GM21447 (cell line): ENCODE measurements around the gene CASP12.

Source experiments
- ATAC-seq: cut with Tn5 transposase; IDR thresholded peaks from one replicate; pipeline ENCODE4 v1.9.1; 2021; ENCODE audit not compliant: unreplicated experiment

The CASP12 gene

DNA sequence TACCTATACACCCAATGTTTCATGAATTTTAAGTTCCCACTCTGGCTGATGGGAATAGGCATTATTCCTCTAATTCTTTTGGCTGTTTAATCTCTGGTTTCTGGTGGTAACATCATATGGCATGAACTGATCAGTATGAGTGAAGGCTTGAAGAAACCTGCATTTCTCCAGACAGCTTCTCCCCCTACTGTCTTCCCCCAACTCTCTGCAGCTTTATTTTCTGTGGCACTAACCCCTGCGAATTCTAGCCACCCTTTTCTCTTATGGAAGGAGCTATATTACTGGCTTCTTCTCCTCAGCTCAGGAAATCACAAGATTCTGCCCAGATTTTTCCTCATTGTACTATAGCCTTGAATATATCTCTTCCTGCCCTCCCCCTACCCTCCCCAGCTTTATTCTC, 57.1 kb downstream of the CASP12 start:
- ATAC-seq: no peak

DNA sequence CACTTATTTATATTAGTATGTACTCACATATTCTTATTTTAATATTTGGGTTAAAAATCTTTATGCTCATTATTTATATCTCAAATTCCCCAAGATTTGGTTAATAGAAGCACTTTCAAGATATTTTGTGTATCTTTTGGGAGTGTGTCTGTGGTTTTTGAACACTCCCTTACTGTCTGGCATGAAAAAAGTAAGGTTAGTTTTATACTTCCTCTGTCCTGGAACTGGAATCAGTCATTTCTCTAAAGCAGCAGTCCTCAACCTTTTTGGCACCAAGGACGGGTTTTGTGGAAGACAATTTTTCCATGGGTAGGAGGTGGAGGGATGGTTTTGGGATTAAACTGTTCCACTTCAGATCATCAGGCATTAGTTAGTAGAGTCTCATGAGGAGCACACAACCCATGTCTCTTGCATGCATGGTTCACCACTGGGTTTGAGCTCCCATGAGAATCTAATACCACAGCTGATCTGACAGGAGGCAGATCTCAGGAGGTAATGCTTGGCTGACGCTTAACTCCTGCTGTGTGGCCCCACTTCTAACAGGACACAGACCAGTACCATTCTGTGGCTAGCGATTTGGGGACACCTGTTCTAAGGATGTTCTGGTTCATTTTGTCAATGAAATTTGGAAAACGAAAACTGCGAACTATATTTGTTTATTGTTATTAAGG, 60.2 kb downstream of the CASP12 start:
- no peak for ATAC-seq

DNA sequence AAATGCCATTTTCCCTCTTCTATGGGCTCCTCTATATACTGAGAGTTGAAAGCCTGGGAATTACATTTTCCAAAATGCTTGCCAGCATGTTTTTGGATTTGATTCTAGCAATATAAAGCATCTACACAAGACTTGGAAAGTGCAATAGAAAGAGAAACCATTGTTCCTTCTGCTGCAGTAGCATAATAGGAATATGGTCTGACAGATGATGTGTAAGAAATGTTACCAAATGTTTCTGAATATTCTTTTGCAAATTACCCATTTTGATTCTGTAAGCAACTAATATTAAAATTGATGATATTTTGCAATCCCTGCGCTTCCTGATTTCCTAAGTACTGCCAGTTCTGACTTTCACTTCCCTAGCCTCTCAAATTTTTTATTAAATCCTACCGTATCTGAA, 61.6 kb downstream of the CASP12 start:
- ATAC-seq: no peak
